ENCODE data around the gene MTIF2. TPM values are rescaled to one million over a fixed set of nuclear protein-coding genes. Genes with fewer than 3 reads are reported as not detected.
"Not testable (repeated sequence)": the region's sequence is repeated elsewhere in the genome, so short reads cannot be mapped to it uniquely, and the experiment has no call there.

MTIF2 gene
- total RNA-seq, 1 experiment from 2014 or later: 34.7 TPM

GRCh38 chr2:55204536-55204935, 64.5 kb downstream of the MTIF2 start:
- H3K79me2 ChIP-seq (ENCODE audit: low read length): no peaks in the 10 kb centered on the region
- H3K4me2 ChIP-seq (ENCODE audit: low read depth, low read length, poor library complexity, severe bottlenecking): no peak overlapping the region
- peaks cover 4% of the 10 kb centered on the region; the same call in 1 of the 2 replicates for H3K9me3 ChIP-seq (ENCODE audit: low read length)
- H3K9ac ChIP-seq (ENCODE audit: low read length): no peak overlapping the region
- no peak overlapping the region for H3K27ac ChIP-seq (ENCODE audit: low read length)
- no peaks in the 10 kb centered on the region for H4K20me1 ChIP-seq (ENCODE audit: insufficient read depth, low read depth, low read length)
- H3K4me1 ChIP-seq (ENCODE audit: low read length): no peaks in the 10 kb centered on the region
- H2AFZ ChIP-seq (ENCODE audit: low read length): no peak overlapping the region
- H3K36me3 ChIP-seq (ENCODE audit: insufficient read depth, low read length): peaks cover 13% of the 10 kb centered on the region
- H3K9me2 ChIP-seq (replicated peaks; ENCODE audit: insufficient read depth, low read length): no peaks in the 10 kb centered on the region
- H3K27me3 ChIP-seq (ENCODE audit: low read length): no peaks in the 10 kb centered on the region
- no peak overlapping the region for H3K4me3 ChIP-seq (ENCODE audit: low read length)
- no peak for DNase-seq

- Histone ChIP-seq H3K27ac (ENCODE audit: low read length) (no peak overlapping the region), H3K4me1 (ENCODE audit: low read length) (no peaks in the 10 kb centered on the region), H3K9me3 (ENCODE audit: low read length) (peaks cover 4% of the 10 kb centered on the region; the same call in 1 of the 2 replicates), H3K4me2 (ENCODE audit: low read depth, low read length, poor library complexity, severe bottlenecking) (no peak overlapping the region), H2AFZ (ENCODE audit: low read length) (no peak overlapping the region), H3K36me3 (ENCODE audit: insufficient read depth, low read length) (peaks cover 23% of the 10 kb centered on the region), H3K9me2 (replicated peaks; ENCODE audit: insufficient read depth, low read length) (no peaks in the 10 kb centered on the region), H3K4me3 (ENCODE audit: low read length) (no peak overlapping the region), H3K27me3 (ENCODE audit: low read length) (no peaks in the 10 kb centered on the region), H4K20me1 (ENCODE audit: insufficient read depth, low read depth, low read length) (no peaks in the 10 kb centered on the region), H3K9ac (ENCODE audit: low read length) (no peak overlapping the region), H3K79me2 (ENCODE audit: low read length) (no peaks in the 10 kb centered on the region)
- DNase-seq: no peak
Observed at GRCh38 chr2:55200416-55200815, 68.6 kb downstream of the MTIF2 start.

- Histone ChIP-seq H3K27me3 (ENCODE audit: low read length) (no peaks in the 10 kb centered on the region), H3K36me3 (ENCODE audit: insufficient read depth, low read length) (peaks cover 19% of the 10 kb centered on the region), H3K4me2 (ENCODE audit: low read depth, low read length, poor library complexity, severe bottlenecking) (no peak overlapping the region), H3K9me2 (replicated peaks; ENCODE audit: insufficient read depth, low read length) (no peaks in the 10 kb centered on the region), H3K9ac (ENCODE audit: low read length) (no peak overlapping the region), H2AFZ (ENCODE audit: low read length) (no peak overlapping the region), H3K4me1 (ENCODE audit: low read length) (no peaks in the 10 kb centered on the region), H4K20me1 (ENCODE audit: insufficient read depth, low read depth, low read length) (no peaks in the 10 kb centered on the region), H3K27ac (ENCODE audit: low read length) (no peak overlapping the region), H3K79me2 (ENCODE audit: low read length) (no peaks in the 10 kb centered on the region), H3K9me3 (ENCODE audit: low read length) (peaks cover 2% of the 10 kb centered on the region; the same call in 1 of the 2 replicates), H3K4me3 (ENCODE audit: low read length) (no peak overlapping the region)
- no peak for DNase-seq
Observed at GRCh38 chr2:55196526-55196925, 72.5 kb downstream of the MTIF2 start.

GRCh38 chr2:55191888-55192287, 77.1 kb downstream of the MTIF2 start:
- H3K27ac ChIP-seq (ENCODE audit: low read length); H3K4me1 ChIP-seq (ENCODE audit: low read length); H4K20me1 ChIP-seq (ENCODE audit: insufficient read depth, low read depth, low read length); H2AFZ ChIP-seq (ENCODE audit: low read length); H3K4me2 ChIP-seq (ENCODE audit: low read depth, low read length, poor library complexity, severe bottlenecking); H3K9me2 ChIP-seq (replicated peaks; ENCODE audit: insufficient read depth, low read length); H3K79me2 ChIP-seq (ENCODE audit: low read length); H3K9ac ChIP-seq (ENCODE audit: low read length); DNase-seq; H3K4me3 ChIP-seq (ENCODE audit: low read length); H3K27me3 ChIP-seq (ENCODE audit: low read length): not testable (repeated sequence)
- Histone ChIP-seq H3K9me3 (ENCODE audit: low read length) (peaks cover 10% of the 10 kb centered on the region; the same call in 1 of the 2 replicates), H3K36me3 (ENCODE audit: insufficient read depth, low read length) (peaks cover 12% of the 10 kb centered on the region; the same call in 1 of the 2 replicates)

GRCh38 chr2:55186837-55187236, 82.2 kb downstream of the MTIF2 start:
- H3K27ac ChIP-seq (ENCODE audit: low read length); H3K9ac ChIP-seq (ENCODE audit: low read length); H3K4me3 ChIP-seq (ENCODE audit: low read length); H3K4me2 ChIP-seq (ENCODE audit: low read depth, low read length, poor library complexity, severe bottlenecking); H3K27me3 ChIP-seq (ENCODE audit: low read length); DNase-seq; H3K79me2 ChIP-seq (ENCODE audit: low read length); H4K20me1 ChIP-seq (ENCODE audit: insufficient read depth, low read depth, low read length); H3K9me2 ChIP-seq (replicated peaks; ENCODE audit: insufficient read depth, low read length); H2AFZ ChIP-seq (ENCODE audit: low read length): not testable (repeated sequence)
- Histone ChIP-seq H3K36me3 (ENCODE audit: insufficient read depth, low read length) (peaks cover 11% of the 10 kb centered on the region; the same call in 1 of the 2 replicates), H3K4me1 (ENCODE audit: low read length) (peaks cover 10% of the 10 kb centered on the region), H3K9me3 (ENCODE audit: low read length) (peaks cover 10% of the 10 kb centered on the region; the same call in 1 of the 2 replicates)

Small RNAs within 50 kb of the gene (small RNA-seq; reads per million reads assigned to genes)
- not detected for gene RF00019

Other genes starting within 250 kb of the MTIF2 start
- 72.3 and 109 TPM in 2 replicates for gene RTN4, start 218.8 kb downstream of the MTIF2 start, total RNA-seq (2014; rRNA removed; shearing (Covaris generic); ENCODE audit: low replicate concordance)
- 12.1 and 17.9 TPM in 2 replicates for gene CLHC1, start 36.9 kb downstream of the MTIF2 start, total RNA-seq (2014; rRNA removed; shearing (Covaris generic); ENCODE audit: low replicate concordance)
- 1,457 and 2,669 TPM in 2 replicates for gene RPS27A, start 36.5 kb downstream of the MTIF2 start, total RNA-seq (2014; rRNA removed; shearing (Covaris generic); ENCODE audit: low replicate concordance)
- 129 and 262 TPM in 2 replicates for gene CCDC88A, start 150.6 kb upstream of the MTIF2 start, total RNA-seq (2014; rRNA removed; shearing (Covaris generic); ENCODE audit: low replicate concordance)

Data from Karpas-422 (cell line).